BLaER1 treated with 17β-estradiol and CSF1 and Interleukin-3, amounts not matched to agents 10 nM and 100 nM (cell line): ENCODE data around the gene HOXD11.
A peak's percentile ranks its signal among the peaks of the same experiment; 100 is the strongest.

Source experiments
- H3K27ac ChIP-seq, 11 experiments: shearing (Covaris generic); formaldehyde crosslinking; 2 replicates each; pipeline ENCODE4 v1.8.1; 2022
- H3K27me3 ChIP-seq, 11 experiments: shearing (Covaris generic); formaldehyde crosslinking; 2 replicates each; pipeline ENCODE4 v1.8.1; 2022
- H3K36me3 ChIP-seq, 11 experiments: shearing (Covaris generic); formaldehyde crosslinking; 2 replicates each; pipeline ENCODE4 v1.8.1; 2022
- H3K4me1 ChIP-seq, 10 experiments: shearing (Covaris generic); formaldehyde crosslinking; 2 replicates each; pipeline ENCODE4 v1.8.1; 2022
- H3K4me2 ChIP-seq, 11 experiments: shearing (Covaris generic); formaldehyde crosslinking; 2 replicates each; pipeline ENCODE4 v1.8.1; 2022
- H3K4me3 ChIP-seq, 10 experiments: shearing (Covaris generic); formaldehyde crosslinking; 2 replicates each; pipeline ENCODE4 v1.8.1; 2022
- H3K9ac ChIP-seq, 11 experiments: shearing (Covaris generic); formaldehyde crosslinking; 2 replicates each; pipeline ENCODE4 v1.8.1; 2022
- H3K9me3 ChIP-seq, 11 experiments: shearing (Covaris generic); formaldehyde crosslinking; replicated peaks in 1 of 11; 2 replicates each; pipeline ENCODE4 v1.8.1; 2022
- H4K20me1 ChIP-seq, 11 experiments: shearing (Covaris generic); formaldehyde crosslinking; 2 replicates each; pipeline ENCODE4 v1.8.1; 2022
- Cebpa-rat ChIP-seq, 11 experiments: shearing (Covaris generic); IDR thresholded peaks; 2 replicates each; pipeline ENCODE4 v1.8.1; 2022

Gene HOXD11

GRCh38 chr2:176084611-176085119, 22.4 kb upstream of the HOXD11 start:
- no peak overlapping the region; a peak in 1 of 20 replicates for H3K4me3 ChIP-seq
- peaks cover 0 to 4% (median 0%) of the 10 kb centered on the region in 11 experiments; a peak in 1 of 22 replicates for H3K36me3 ChIP-seq
- peak overlapping the region in 2 of 11 experiments; percentile 33 to 44; a peak in 4 of 22 replicates for H3K4me2 ChIP-seq
- H3K4me1 ChIP-seq = peaks cover 0 to 8% (median under 1%) of the 10 kb centered on the region in 10 experiments; a peak in 6 of 20 replicates
- H3K9ac ChIP-seq = no peak overlapping the region
- H4K20me1 ChIP-seq = peaks cover 0 to 62% (median 44%) of the 10 kb centered on the region in 11 experiments; a peak in 17 of 22 replicates
- H3K9me3 ChIP-seq = peaks cover 50 to 67% (median 60%) of the 10 kb centered on the region in 11 experiments
- TF ChIP-seq Cebpa-rat (IDR thresholded peaks at IDR 0.05) = no peak
- no peak overlapping the region for H3K27ac ChIP-seq
- peaks cover 100% of the 10 kb centered on the region in 11 experiments for H3K27me3 ChIP-seq

GRCh38 chr2:176085120-176085788, 21.8 kb upstream of the HOXD11 start:
- no peak for TF ChIP-seq Cebpa-rat (IDR thresholded peaks at IDR 0.05)
- Histone ChIP-seq H3K27me3 (peaks cover 100% of the 10 kb centered on the region in 11 experiments), H3K9ac (no peak overlapping the region), H3K9me3 (peaks cover 44 to 61% (median 55%) of the 10 kb centered on the region in 11 experiments), H3K4me2 (peak overlapping the region in 2 of 11 experiments; percentile 33 to 44; a peak in 4 of 22 replicates), H4K20me1 (peaks cover 0 to 65% (median 50%) of the 10 kb centered on the region in 11 experiments; a peak in 17 of 22 replicates), H3K4me3 (no peak overlapping the region; a peak in 1 of 20 replicates), H3K4me1 (peaks cover 0 to 6% (median 0%) of the 10 kb centered on the region in 10 experiments; a peak in 3 of 20 replicates), H3K27ac (no peak overlapping the region), H3K36me3 (peaks cover 0 to 4% (median 0%) of the 10 kb centered on the region in 11 experiments; a peak in 1 of 22 replicates)

- TF ChIP-seq Cebpa-rat (IDR thresholded peaks at IDR 0.05) = no peak
- no peak overlapping the region for H3K4me3 ChIP-seq
- peaks cover 0 to 4% (median 0%) of the 10 kb centered on the region in 11 experiments; a peak in 1 of 22 replicates for H3K36me3 ChIP-seq
- H3K4me2 ChIP-seq = peak overlapping the region in 2 of 11 experiments; percentile 2 to 17; a peak in 2 of 22 replicates
- H3K27ac ChIP-seq = no peak overlapping the region
- H3K9ac ChIP-seq = no peak overlapping the region
- H3K27me3 ChIP-seq = peaks cover 100% of the 10 kb centered on the region in 11 experiments
- H4K20me1 ChIP-seq = peaks cover 0 to 74% (median 58%) of the 10 kb centered on the region in 11 experiments; a peak in 17 of 22 replicates
- peaks cover 36 to 53% (median 46%) of the 10 kb centered on the region in 11 experiments for H3K9me3 ChIP-seq
- H3K4me1 ChIP-seq = peaks cover 0 to 6% (median 0%) of the 10 kb centered on the region in 10 experiments; a peak in 3 of 20 replicates
Observed at GRCh38 chr2:176085861-176086771, 21.0 kb upstream of the HOXD11 start.

GRCh38 chr2:176087330-176088047, 19.6 kb upstream of the HOXD11 start:
- Histone ChIP-seq H3K4me2 (no peak overlapping the region), H3K27ac (no peak overlapping the region), H3K36me3 (no peaks in the 10 kb centered on the region; a peak in 1 of 22 replicates), H3K4me1 (peaks cover 0 to 6% (median 0%) of the 10 kb centered on the region in 10 experiments; a peak in 3 of 20 replicates), H3K27me3 (peaks cover 100% of the 10 kb centered on the region in 11 experiments), H3K4me3 (no peak overlapping the region), H3K9ac (no peak overlapping the region), H4K20me1 (peaks cover 0 to 84% (median 68%) of the 10 kb centered on the region in 11 experiments; a peak in 17 of 22 replicates), H3K9me3 (peaks cover 22 to 48% (median 33%) of the 10 kb centered on the region in 11 experiments)
- TF ChIP-seq Cebpa-rat (IDR thresholded peaks at IDR 0.05) = no peak

GRCh38 chr2:176088048-176088936, 18.8 kb upstream of the HOXD11 start:
- H3K9me3 ChIP-seq = peaks cover 21 to 48% (median 32%) of the 10 kb centered on the region in 11 experiments
- no peak overlapping the region for H3K4me3 ChIP-seq
- H3K4me2 ChIP-seq = no peak overlapping the region; a peak in 1 of 22 replicates
- H3K27me3 ChIP-seq = peaks cover 100% of the 10 kb centered on the region in 11 experiments
- H4K20me1 ChIP-seq = peaks cover 0 to 84% (median 73%) of the 10 kb centered on the region in 11 experiments; a peak in 17 of 22 replicates
- H3K27ac ChIP-seq = no peak overlapping the region
- peaks cover 0 to 12% (median 0%) of the 10 kb centered on the region in 10 experiments; a peak in 5 of 20 replicates for H3K4me1 ChIP-seq
- H3K9ac ChIP-seq = no peak overlapping the region
- no peaks in the 10 kb centered on the region for H3K36me3 ChIP-seq
- TF ChIP-seq Cebpa-rat (IDR thresholded peaks at IDR 0.05) = no peak

- Histone ChIP-seq H3K27ac (no peak overlapping the region), H4K20me1 (peaks cover 0 to 91% (median 74%) of the 10 kb centered on the region in 11 experiments; a peak in 17 of 22 replicates), H3K4me3 (no peak overlapping the region), H3K9me3 (peaks cover 16 to 48% (median 30%) of the 10 kb centered on the region in 11 experiments), H3K27me3 (peaks cover 100% of the 10 kb centered on the region in 11 experiments), H3K36me3 (no peaks in the 10 kb centered on the region), H3K4me2 (no peak overlapping the region), H3K9ac (no peak overlapping the region), H3K4me1 (peaks cover 0 to 12% (median 0%) of the 10 kb centered on the region in 10 experiments; a peak in 5 of 20 replicates)
- no peak for TF ChIP-seq Cebpa-rat (IDR thresholded peaks at IDR 0.05)
Observed at GRCh38 chr2:176088937-176089842, 17.9 kb upstream of the HOXD11 start.
